ENCODE measurements around the gene IL1RN. TPM values are rescaled to one million over a fixed set of nuclear protein-coding genes. Genes with fewer than 3 reads are reported as not detected.

IL1RN gene
- total and polyA plus RNA-seq, 5 donors from 2014 or later = 0.23 to 0.59 TPM; not detected in 3

DNA sequence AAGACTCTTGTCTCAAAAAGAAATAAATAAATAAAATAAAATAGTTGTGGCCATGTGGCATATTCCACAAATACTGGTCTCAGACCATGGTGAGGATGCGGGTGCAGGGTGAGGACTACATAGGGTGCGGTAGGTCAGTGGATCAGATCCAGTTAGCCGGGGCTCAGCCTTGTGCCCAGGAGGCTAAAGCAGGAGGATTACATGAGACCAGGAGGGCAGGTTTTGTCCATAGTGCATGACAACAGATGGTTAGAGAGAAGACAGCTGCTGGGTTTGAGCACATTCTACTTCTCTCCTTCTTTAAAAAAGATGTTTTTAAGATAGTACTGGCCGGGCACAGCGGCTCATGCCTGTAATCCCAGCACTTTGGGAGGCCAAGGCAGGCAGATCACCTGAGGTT is 33.6 kb downstream of the IL1RN start:
- no peaks in the 10 kb centered on the region for H3K36me3 ChIP-seq (ENCODE audit: control insufficient read depth, insufficient read depth, low read length)
- peaks cover 4% of the 10 kb centered on the region for H3K27me3 Mint-ChIP-seq
- H3K27ac ChIP-seq (ENCODE audit: insufficient read depth, low read length, poor library complexity, severe bottlenecking) = no peak overlapping the region
- peaks cover 18 to 51% (median 34%) of the 10 kb centered on the region in 4 donors for H3K4me1 Mint-ChIP-seq
- DNase-seq = no peak
- no peak overlapping the region for H3K4me3 ChIP-seq (ENCODE audit: low read depth, low read length)
- no peak overlapping the region for H3K4me3 Mint-ChIP-seq
- no peaks in the 10 kb centered on the region for H3K36me3 Mint-ChIP-seq
- H3K27me3 ChIP-seq (ENCODE audit: control insufficient read depth, insufficient read depth, low read length) = no peaks in the 10 kb centered on the region
- H3K9me3 ChIP-seq (ENCODE audit: control insufficient read depth in 2 of 2, low read length in 2 of 2) = no peaks in the 10 kb centered on the region
- ATAC-seq (ENCODE audit: low read depth in 2 of 2) = no peak
- no peak overlapping the region for H3K27ac Mint-ChIP-seq
- peaks cover 30% of the 10 kb centered on the region for H3K4me1 ChIP-seq (ENCODE audit: control insufficient read depth, insufficient read depth, low read length, poor library complexity, severe bottlenecking)
- no peaks in the 10 kb centered on the region for H3K9me3 Mint-ChIP-seq

GRCh38 chr2:113162173-113162572 is 34.8 kb downstream of the IL1RN start:
- Histone ChIP-seq H3K9me3 (ENCODE audit: control insufficient read depth in 2 of 2, low read length in 2 of 2) (no peaks in the 10 kb centered on the region), H3K27me3 (ENCODE audit: control insufficient read depth, insufficient read depth, low read length) (no peaks in the 10 kb centered on the region), H3K36me3 (ENCODE audit: control insufficient read depth, insufficient read depth, low read length) (no peaks in the 10 kb centered on the region), H3K27ac (ENCODE audit: insufficient read depth, low read length, poor library complexity, severe bottlenecking) (no peak overlapping the region), H3K4me1 (ENCODE audit: control insufficient read depth, insufficient read depth, low read length, poor library complexity, severe bottlenecking) (peaks cover 24% of the 10 kb centered on the region), H3K4me3 (ENCODE audit: low read depth, low read length) (no peak overlapping the region)
- Mint-ChIP-seq H3K36me3 (no peaks in the 10 kb centered on the region), H3K4me3 (peak overlapping the region in 1 of 4 donors; percentile 50), H3K27me3 (no peaks in the 10 kb centered on the region), H3K9me3 (no peaks in the 10 kb centered on the region), H3K4me1 (peaks cover 12 to 54% (median 33%) of the 10 kb centered on the region in 4 donors), H3K27ac (no peak overlapping the region)
- DNase-seq = no peak
- ATAC-seq (ENCODE audit: low read depth in 2 of 2) = no peak

DNA sequence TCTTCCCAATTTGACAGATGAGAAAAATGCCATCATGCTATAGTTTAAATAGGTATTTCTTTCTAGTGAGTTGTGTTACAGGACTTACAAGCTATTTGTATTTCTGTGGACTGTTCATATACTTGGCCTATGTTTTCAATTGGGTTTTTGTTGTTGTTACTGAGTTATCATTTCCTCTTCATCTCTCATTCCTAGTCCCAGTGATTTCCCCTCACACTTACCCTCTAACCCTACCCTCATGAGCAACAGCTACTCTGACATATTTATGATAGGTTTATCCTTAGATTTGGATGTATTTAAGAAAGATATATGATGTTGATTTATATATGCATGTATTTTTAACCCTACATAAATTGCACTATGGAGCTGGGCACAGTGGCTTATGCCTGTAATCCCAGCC is 35.5 kb downstream of the IL1RN start:
- no peak overlapping the region for H3K27ac Mint-ChIP-seq
- H3K9me3 ChIP-seq (ENCODE audit: control insufficient read depth in 2 of 2, low read length in 2 of 2) = no peaks in the 10 kb centered on the region
- peaks cover 26% of the 10 kb centered on the region for H3K4me1 ChIP-seq (ENCODE audit: control insufficient read depth, insufficient read depth, low read length, poor library complexity, severe bottlenecking)
- H3K4me3 ChIP-seq (ENCODE audit: low read depth, low read length) = no peak overlapping the region
- H3K36me3 Mint-ChIP-seq = no peaks in the 10 kb centered on the region
- no peaks in the 10 kb centered on the region for H3K36me3 ChIP-seq (ENCODE audit: control insufficient read depth, insufficient read depth, low read length)
- H3K27ac ChIP-seq (ENCODE audit: insufficient read depth, low read length, poor library complexity, severe bottlenecking) = no peak overlapping the region
- H3K4me3 Mint-ChIP-seq = peak overlapping the region in 1 of 4 donors; percentile 50
- H3K9me3 Mint-ChIP-seq = no peaks in the 10 kb centered on the region
- H3K27me3 Mint-ChIP-seq = no peaks in the 10 kb centered on the region
- DNase-seq (no peak), ATAC-seq (ENCODE audit: low read depth in 2 of 2) (no peak)
- H3K27me3 ChIP-seq (ENCODE audit: control insufficient read depth, insufficient read depth, low read length) = no peaks in the 10 kb centered on the region
- peaks cover 12 to 59% (median 37%) of the 10 kb centered on the region in 4 donors for H3K4me1 Mint-ChIP-seq

GRCh38 chr2:113164215-113164929 is 37.0 kb downstream of the IL1RN start:
- Mint-ChIP-seq H3K36me3 (no peaks in the 10 kb centered on the region), H3K9me3 (no peaks in the 10 kb centered on the region), H3K27ac (peak overlapping the region; percentile 24 to 86 (median 79)), H3K27me3 (no peaks in the 10 kb centered on the region), H3K4me3 (peak overlapping the region in 2 of 4 donors; percentile 43 to 76), H3K4me1 (peaks cover 10 to 59% (median 38%) of the 10 kb centered on the region in 4 donors)
- no peak for DNase-seq
- Histone ChIP-seq H3K36me3 (ENCODE audit: control insufficient read depth, insufficient read depth, low read length) (no peaks in the 10 kb centered on the region), H3K27ac (ENCODE audit: insufficient read depth, low read length, poor library complexity, severe bottlenecking) (no peak overlapping the region), H3K27me3 (ENCODE audit: control insufficient read depth, insufficient read depth, low read length) (no peaks in the 10 kb centered on the region), H3K4me1 (ENCODE audit: control insufficient read depth, insufficient read depth, low read length, poor library complexity, severe bottlenecking) (peaks cover 33% of the 10 kb centered on the region), H3K9me3 (ENCODE audit: control insufficient read depth in 2 of 2, low read length in 2 of 2) (no peaks in the 10 kb centered on the region), H3K4me3 (ENCODE audit: low read depth, low read length) (no peak overlapping the region)
- no peak for ATAC-seq (ENCODE audit: low read depth in 2 of 2)

GRCh38 chr2:113164930-113165585 is 37.7 kb downstream of the IL1RN start:
- Histone ChIP-seq H3K9me3 (ENCODE audit: control insufficient read depth in 2 of 2, low read length in 2 of 2) (no peaks in the 10 kb centered on the region), H3K4me3 (ENCODE audit: low read depth, low read length) (no peak overlapping the region), H3K27me3 (ENCODE audit: control insufficient read depth, insufficient read depth, low read length) (no peaks in the 10 kb centered on the region), H3K4me1 (ENCODE audit: control insufficient read depth, insufficient read depth, low read length, poor library complexity, severe bottlenecking) (peaks cover 38% of the 10 kb centered on the region), H3K27ac (ENCODE audit: insufficient read depth, low read length, poor library complexity, severe bottlenecking) (no peak overlapping the region), H3K36me3 (ENCODE audit: control insufficient read depth, insufficient read depth, low read length) (no peaks in the 10 kb centered on the region)
- H3K4me3 Mint-ChIP-seq = no peak overlapping the region
- H3K9me3 Mint-ChIP-seq = no peaks in the 10 kb centered on the region
- H3K36me3 Mint-ChIP-seq = no peaks in the 10 kb centered on the region
- H3K27me3 Mint-ChIP-seq = no peaks in the 10 kb centered on the region
- DNase-seq (no peak), ATAC-seq (ENCODE audit: low read depth in 2 of 2) (no peak)
- H3K27ac Mint-ChIP-seq = peak overlapping the region; percentile 79 to 96 (median 86)
- peaks cover 10 to 62% (median 43%) of the 10 kb centered on the region in 4 donors for H3K4me1 Mint-ChIP-seq

GRCh38 chr2:113166187-113166645 is 38.8 kb downstream of the IL1RN start:
- Mint-ChIP-seq H3K27me3 (no peaks in the 10 kb centered on the region), H3K4me3 (peak overlapping the region in 1 of 4 donors; percentile 56), H3K4me1 (peaks cover 10 to 69% (median 46%) of the 10 kb centered on the region in 4 donors), H3K9me3 (no peaks in the 10 kb centered on the region), H3K36me3 (peaks cover 2% of the 10 kb centered on the region), H3K27ac (peak overlapping the region; percentile 64 to 96 (median 70))
- H3K4me3 ChIP-seq (ENCODE audit: low read depth, low read length) = no peak overlapping the region
- no peaks in the 10 kb centered on the region for H3K27me3 ChIP-seq (ENCODE audit: control insufficient read depth, insufficient read depth, low read length)
- peaks cover 42% of the 10 kb centered on the region for H3K4me1 ChIP-seq (ENCODE audit: control insufficient read depth, insufficient read depth, low read length, poor library complexity, severe bottlenecking)
- DNase-seq (no peak), ATAC-seq (ENCODE audit: low read depth in 2 of 2) (no peak)
- H3K36me3 ChIP-seq (ENCODE audit: control insufficient read depth, insufficient read depth, low read length) = no peaks in the 10 kb centered on the region
- no peaks in the 10 kb centered on the region for H3K9me3 ChIP-seq (ENCODE audit: control insufficient read depth in 2 of 2, low read length in 2 of 2)
- peak overlapping the region; percentile 75 for H3K27ac ChIP-seq (ENCODE audit: insufficient read depth, low read length, poor library complexity, severe bottlenecking)

DNA sequence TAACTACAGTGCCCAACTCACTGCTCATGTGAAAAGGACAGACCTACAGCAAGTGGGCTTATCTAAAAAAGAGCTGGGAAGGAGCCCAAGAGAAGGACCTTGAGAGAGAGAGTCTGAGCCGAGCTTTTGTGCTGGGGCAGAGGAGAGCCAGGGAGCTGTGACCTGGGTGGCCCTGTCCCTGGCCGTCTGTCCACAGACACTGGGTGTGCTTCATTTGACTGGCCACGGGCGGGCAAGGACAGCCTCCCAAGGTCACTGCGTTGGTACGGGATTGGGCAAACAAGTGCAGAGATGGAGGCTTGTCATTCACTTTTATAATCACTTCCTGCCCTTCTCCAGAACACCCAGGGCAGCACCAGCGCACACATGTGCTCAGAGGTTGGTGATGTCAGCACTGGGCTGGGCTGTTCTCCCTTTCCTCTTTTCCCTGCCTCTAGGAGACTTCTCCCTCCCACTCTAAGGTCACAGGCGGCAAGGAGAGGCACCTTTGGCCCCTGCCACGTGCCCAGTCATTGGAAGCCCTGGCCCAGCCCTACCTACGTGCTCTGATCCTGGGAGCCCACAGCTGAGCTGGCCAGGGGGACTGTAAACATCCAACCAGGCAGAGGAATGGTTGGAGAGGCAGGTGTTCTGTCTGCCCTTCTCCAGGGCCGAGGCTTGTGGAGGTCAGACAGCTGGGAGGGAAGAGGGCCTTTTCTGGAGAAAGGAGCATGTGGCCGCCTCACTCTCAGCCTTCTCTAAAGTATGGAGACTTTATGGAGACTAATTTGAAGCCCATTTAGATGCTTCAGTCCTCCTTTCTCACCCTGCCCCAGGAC is 39.9 kb downstream of the IL1RN start:
- no peaks in the 10 kb centered on the region for H3K9me3 Mint-ChIP-seq
- peak overlapping the region; percentile 42 for H3K4me3 ChIP-seq (ENCODE audit: low read depth, low read length)
- H3K4me1 Mint-ChIP-seq = peaks cover 12 to 77% (median 55%) of the 10 kb centered on the region in 4 donors
- DNase-seq (peak in 2 of 3 donors; percentile 36 to 66), ATAC-seq (ENCODE audit: low read depth in 2 of 2) (peak; percentile 72 to 75)
- peak overlapping the region; percentile 75 for H3K27ac ChIP-seq (ENCODE audit: insufficient read depth, low read length, poor library complexity, severe bottlenecking)
- H3K4me1 ChIP-seq (ENCODE audit: control insufficient read depth, insufficient read depth, low read length, poor library complexity, severe bottlenecking) = peaks cover 53% of the 10 kb centered on the region
- H3K36me3 Mint-ChIP-seq = peaks cover 3% of the 10 kb centered on the region
- peak overlapping the region; percentile 93 to 97 (median 96) for H3K27ac Mint-ChIP-seq
- no peaks in the 10 kb centered on the region for H3K27me3 ChIP-seq (ENCODE audit: control insufficient read depth, insufficient read depth, low read length)
- H3K9me3 ChIP-seq (ENCODE audit: control insufficient read depth in 2 of 2, low read length in 2 of 2) = no peaks in the 10 kb centered on the region
- H3K27me3 Mint-ChIP-seq = no peaks in the 10 kb centered on the region
- peak overlapping the region; percentile 53 to 83 (median 72) for H3K4me3 Mint-ChIP-seq
- no peaks in the 10 kb centered on the region for H3K36me3 ChIP-seq (ENCODE audit: control insufficient read depth, insufficient read depth, low read length)

All from CD4-positive, CD25-positive, alpha-beta regulatory T cell (primary cell).